ENCODE data around the gene TMEM156.

Gene TMEM156

DNA sequence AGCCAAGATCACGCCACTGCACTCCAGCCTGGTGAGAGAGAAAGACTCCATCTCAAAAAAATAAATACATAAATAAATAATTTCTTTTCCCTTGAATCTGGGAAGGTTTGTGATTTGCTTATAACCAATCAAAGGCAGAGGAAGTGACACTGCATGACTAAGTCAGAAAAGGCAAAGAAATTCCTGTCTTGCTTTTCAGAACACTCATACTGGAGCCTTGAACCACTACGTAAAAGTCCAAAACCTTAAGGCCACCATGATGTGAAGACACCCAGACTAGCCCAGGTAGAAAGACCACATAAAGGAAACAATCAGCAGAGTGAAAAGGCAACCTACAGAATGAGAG lies 36.6 kb downstream of the TMEM156 start:
- H3K36me3 ChIP-seq (ENCODE audit: control insufficient read depth in 2 of 2, insufficient read depth in 1 of 2, low read length in 2 of 2): no peaks in the 10 kb centered on the region

DNA sequence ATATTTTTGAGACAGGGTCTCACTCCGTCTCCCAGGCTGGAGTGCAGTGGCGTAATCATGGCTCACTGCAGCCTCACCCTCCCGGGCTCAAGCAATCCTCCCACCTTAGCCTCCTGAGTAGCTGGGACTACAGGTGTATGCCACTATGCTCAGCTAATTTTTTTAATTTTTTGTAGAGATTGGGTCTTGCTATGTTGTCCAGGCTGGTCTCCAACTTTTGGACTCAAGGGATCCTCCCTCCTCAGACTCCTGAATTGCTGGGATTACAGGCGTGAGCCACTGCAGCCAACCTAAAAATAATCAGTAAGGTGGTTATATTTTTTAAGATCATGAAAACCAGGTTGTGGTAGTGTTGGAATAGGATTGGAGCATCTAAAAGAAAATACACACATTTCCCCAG lies 38.1 kb downstream of the TMEM156 start:
- H3K36me3 ChIP-seq (ENCODE audit: control insufficient read depth in 2 of 2, insufficient read depth in 1 of 2, low read length in 2 of 2): no peaks in the 10 kb centered on the region
- POLR2A ChIA-PET: no interaction called here
- no peak overlapping the region for H3K27ac ChIP-seq (ENCODE audit: extremely low read depth, low read depth, low read length)
- H3K4me1 ChIP-seq (ENCODE audit: control insufficient read depth, insufficient read depth, low read length): no peaks in the 10 kb centered on the region
- no peak overlapping the region for H3K4me3 ChIP-seq (ENCODE audit: low read depth, low read length)
- no peaks in the 10 kb centered on the region for H3K9me3 ChIP-seq (ENCODE audit: control insufficient read depth, insufficient read depth, low read depth, low read length)
- TF ChIP-seq TCF7L2 (IDR thresholded peaks at IDR 0.05; ENCODE audit: borderline replicate concordance, low read depth, low read length) (no peak), ZNF510 (tag by site-specific recombination; IDR thresholded peaks at IDR 0.05; ENCODE audit: insufficient replicate concordance) (no peak), KLF1 (tag by site-specific recombination; IDR thresholded peaks at IDR 0.05) (no peak)
- TF ChIP-seq, protein P1, sequence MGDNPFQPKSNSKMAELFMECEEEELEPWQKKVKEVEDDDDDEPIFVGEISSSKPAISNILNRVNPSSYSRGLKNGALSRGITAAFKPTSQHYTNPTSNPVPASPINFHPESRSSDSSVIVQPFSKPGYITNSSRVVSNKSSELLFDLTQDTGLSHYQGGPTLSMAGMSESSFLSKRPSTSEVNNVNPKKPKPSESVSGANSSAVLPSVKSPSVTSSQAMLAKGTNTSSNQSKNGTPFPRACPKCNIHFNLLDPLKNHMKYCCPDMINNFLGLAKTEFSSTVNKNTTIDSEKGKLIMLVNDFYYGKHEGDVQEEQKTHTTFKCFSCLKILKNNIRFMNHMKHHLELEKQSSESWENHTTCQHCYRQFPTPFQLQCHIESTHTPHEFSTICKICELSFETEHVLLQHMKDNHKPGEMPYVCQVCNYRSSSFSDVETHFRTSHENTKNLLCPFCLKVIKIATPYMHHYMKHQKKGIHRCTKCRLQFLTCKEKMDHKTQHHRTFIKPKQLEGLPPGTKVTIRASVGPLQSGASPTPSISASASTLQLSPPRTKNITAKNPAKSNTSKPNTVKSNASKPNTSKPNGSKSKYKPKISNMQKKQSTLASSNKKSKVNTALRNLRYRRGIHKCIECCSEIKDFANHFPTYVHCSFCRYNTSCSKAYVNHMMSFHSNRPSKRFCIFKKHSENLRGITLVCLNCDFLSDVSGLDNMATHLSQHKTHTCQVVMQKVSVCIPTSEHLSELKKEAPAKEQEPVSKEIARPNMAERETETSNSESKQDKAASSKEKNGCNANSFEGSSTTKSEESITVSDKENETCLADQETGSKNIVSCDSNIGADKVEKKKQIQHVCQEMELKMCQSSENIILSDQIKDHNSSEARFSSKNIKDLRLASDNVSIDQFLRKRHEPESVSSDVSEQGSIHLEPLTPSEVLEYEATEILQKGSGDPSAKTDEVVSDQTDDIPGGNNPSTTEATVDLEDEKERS (tag by site-specific recombination; IDR thresholded peaks at IDR 0.05): no peak
- CTCF ChIA-PET: interaction anchor here (0.7 kb wide), 1 partner anchor 24 kb away, joined by 3 read pairs; no protein-coding TSS in a partner anchor

More for the DNA sequence above, 36.6 kb downstream of the TMEM156 start:
- no peak overlapping the region for H3K27ac ChIP-seq (ENCODE audit: extremely low read depth, low read depth, low read length)
- H3K4me1 ChIP-seq (ENCODE audit: control insufficient read depth, insufficient read depth, low read length): no peaks in the 10 kb centered on the region
- ChIA-PET POLR2A (no interaction called here), CTCF (no interaction called here)
- no peak for TF ChIP-seq EGR2 (tag by site-specific recombination; IDR thresholded peaks at IDR 0.05; ENCODE audit: low read depth)
- no peak for TF ChIP-seq TCF7L2 (IDR thresholded peaks at IDR 0.05; ENCODE audit: borderline replicate concordance, low read depth, low read length)
- H3K9me3 ChIP-seq (ENCODE audit: control insufficient read depth, insufficient read depth, low read depth, low read length): no peaks in the 10 kb centered on the region
- no peak overlapping the region for H3K4me3 ChIP-seq (ENCODE audit: low read depth, low read length)

DNA sequence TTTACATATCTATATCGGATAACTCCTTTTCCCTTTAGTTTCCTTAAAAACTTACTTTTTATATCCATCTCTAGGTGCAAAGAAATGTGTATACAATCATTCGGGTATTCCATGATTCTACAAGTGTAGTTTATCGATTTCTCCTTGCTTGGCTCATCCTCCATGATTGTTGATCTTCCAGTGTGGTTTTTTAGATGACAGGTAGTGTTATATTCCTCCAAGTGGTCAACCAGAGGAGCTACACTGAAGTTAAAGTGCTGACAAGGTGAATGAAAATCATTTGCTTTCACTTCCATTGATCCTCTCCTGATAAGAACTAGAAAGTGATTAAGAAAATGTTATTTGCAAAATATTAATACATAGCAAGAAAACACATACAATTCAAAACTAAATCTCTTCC lies 38.5 kb downstream of the TMEM156 start:
- Histone ChIP-seq H3K9me3 (ENCODE audit: control insufficient read depth, insufficient read depth, low read depth, low read length) (no peaks in the 10 kb centered on the region), H3K36me3 (ENCODE audit: control insufficient read depth in 2 of 2, insufficient read depth in 1 of 2, low read length in 2 of 2) (no peaks in the 10 kb centered on the region), H3K27ac (ENCODE audit: extremely low read depth, low read depth, low read length) (no peak overlapping the region), H3K4me1 (ENCODE audit: control insufficient read depth, insufficient read depth, low read length) (no peaks in the 10 kb centered on the region), H3K4me3 (ENCODE audit: low read depth, low read length) (no peak overlapping the region)
- ChIA-PET POLR2A (no interaction called here), CTCF (interaction anchor here (0.7 kb wide), 1 partner anchor 24 kb away, joined by 3 read pairs; no protein-coding TSS in a partner anchor)
- TF ChIP-seq ZBTB8A (tag by site-specific recombination; IDR thresholded peaks at IDR 0.05) (no peak), ZNF473 (tag by site-specific recombination; IDR thresholded peaks at IDR 0.05) (no peak), ZNF791 (tag by site-specific recombination; IDR thresholded peaks at IDR 0.05) (no peak), SP3 (tag by site-specific recombination; IDR thresholded peaks at IDR 0.05) (no peak), ZNF701 (tag by site-specific recombination; IDR thresholded peaks at IDR 0.05) (no peak), ZNF221 (tag by site-specific recombination; IDR thresholded peaks at IDR 0.05; ENCODE audit: borderline replicate concordance) (no peak), HOXC10 (CRISPR knock-in tag; IDR thresholded peaks at IDR 0.05) (no peak), ZNF341 (tag by site-specific recombination; IDR thresholded peaks at IDR 0.05; ENCODE audit: low read depth) (no peak), ZSCAN16 (tag by site-specific recombination; IDR thresholded peaks at IDR 0.05) (no peak)

DNA sequence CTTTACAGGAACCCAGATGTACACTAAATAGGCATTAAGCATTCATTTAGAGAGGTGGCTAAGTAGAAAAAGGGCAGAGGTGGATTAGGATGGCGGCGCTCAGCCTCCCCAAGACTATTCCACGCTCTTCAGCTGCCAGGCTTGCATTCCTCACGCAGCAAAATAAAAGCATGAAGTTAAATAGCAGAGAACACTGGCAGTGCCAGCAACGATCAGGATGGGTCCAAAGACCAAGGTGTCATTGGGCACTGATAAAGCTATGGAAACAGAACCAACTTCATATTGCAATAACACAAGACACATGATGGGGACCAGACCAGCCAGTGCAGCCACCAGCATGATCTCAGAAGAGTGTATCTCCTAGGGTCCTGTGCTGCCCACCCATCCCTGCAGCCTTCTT lies 42.0 kb downstream of the TMEM156 start:
- ChIA-PET CTCF (interaction anchor here (1.4 kb wide), 1 partner anchor 145 kb away, joined by 4 read pairs; no protein-coding TSS in a partner anchor), POLR2A (no interaction called here)
- Histone ChIP-seq H3K4me1 (ENCODE audit: control insufficient read depth, insufficient read depth, low read length) (no peaks in the 10 kb centered on the region), H3K36me3 (ENCODE audit: control insufficient read depth in 2 of 2, insufficient read depth in 1 of 2, low read length in 2 of 2) (no peaks in the 10 kb centered on the region), H3K27ac (ENCODE audit: extremely low read depth, low read depth, low read length) (no peak overlapping the region), H3K4me3 (ENCODE audit: low read depth, low read length) (no peak overlapping the region), H3K9me3 (ENCODE audit: control insufficient read depth, insufficient read depth, low read depth, low read length) (no peaks in the 10 kb centered on the region)
- TF ChIP-seq ZNF335 (tag by site-specific recombination; conservative IDR thresholded peaks at IDR 0.05) (no peak), ZNF223 (tag by site-specific recombination; IDR thresholded peaks at IDR 0.05) (no peak), ZNF544 (tag by site-specific recombination; IDR thresholded peaks at IDR 0.05) (no peak), ZNF768 (tag by site-specific recombination; IDR thresholded peaks at IDR 0.05) (no peak), ZFP3 (tag by site-specific recombination; IDR thresholded peaks at IDR 0.05; ENCODE audit: low read depth) (no peak), ZNF670 (tag by site-specific recombination; IDR thresholded peaks at IDR 0.05; ENCODE audit: low read depth) (no peak), GLI2 (tag by site-specific recombination; IDR thresholded peaks at IDR 0.05; ENCODE audit: borderline replicate concordance, low read depth) (no peak), ZNF626 (tag by site-specific recombination; IDR thresholded peaks at IDR 0.05) (no peak), ZNF311 (tag by site-specific recombination; IDR thresholded peaks at IDR 0.05; ENCODE audit: borderline replicate concordance) (no peak)
- TF ChIP-seq, protein P2, sequence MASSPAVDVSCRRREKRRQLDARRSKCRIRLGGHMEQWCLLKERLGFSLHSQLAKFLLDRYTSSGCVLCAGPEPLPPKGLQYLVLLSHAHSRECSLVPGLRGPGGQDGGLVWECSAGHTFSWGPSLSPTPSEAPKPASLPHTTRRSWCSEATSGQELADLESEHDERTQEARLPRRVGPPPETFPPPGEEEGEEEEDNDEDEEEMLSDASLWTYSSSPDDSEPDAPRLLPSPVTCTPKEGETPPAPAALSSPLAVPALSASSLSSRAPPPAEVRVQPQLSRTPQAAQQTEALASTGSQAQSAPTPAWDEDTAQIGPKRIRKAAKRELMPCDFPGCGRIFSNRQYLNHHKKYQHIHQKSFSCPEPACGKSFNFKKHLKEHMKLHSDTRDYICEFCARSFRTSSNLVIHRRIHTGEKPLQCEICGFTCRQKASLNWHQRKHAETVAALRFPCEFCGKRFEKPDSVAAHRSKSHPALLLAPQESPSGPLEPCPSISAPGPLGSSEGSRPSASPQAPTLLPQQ (tag by site-specific recombination; IDR thresholded peaks at IDR 0.05): no peak
